ENCODE results near the gene RAB3GAP1.
"Not testable (repeated sequence)": the region's sequence is repeated elsewhere in the genome, so short reads cannot be mapped to it uniquely, and the experiment has no call there.

The RAB3GAP1 gene

DNA sequence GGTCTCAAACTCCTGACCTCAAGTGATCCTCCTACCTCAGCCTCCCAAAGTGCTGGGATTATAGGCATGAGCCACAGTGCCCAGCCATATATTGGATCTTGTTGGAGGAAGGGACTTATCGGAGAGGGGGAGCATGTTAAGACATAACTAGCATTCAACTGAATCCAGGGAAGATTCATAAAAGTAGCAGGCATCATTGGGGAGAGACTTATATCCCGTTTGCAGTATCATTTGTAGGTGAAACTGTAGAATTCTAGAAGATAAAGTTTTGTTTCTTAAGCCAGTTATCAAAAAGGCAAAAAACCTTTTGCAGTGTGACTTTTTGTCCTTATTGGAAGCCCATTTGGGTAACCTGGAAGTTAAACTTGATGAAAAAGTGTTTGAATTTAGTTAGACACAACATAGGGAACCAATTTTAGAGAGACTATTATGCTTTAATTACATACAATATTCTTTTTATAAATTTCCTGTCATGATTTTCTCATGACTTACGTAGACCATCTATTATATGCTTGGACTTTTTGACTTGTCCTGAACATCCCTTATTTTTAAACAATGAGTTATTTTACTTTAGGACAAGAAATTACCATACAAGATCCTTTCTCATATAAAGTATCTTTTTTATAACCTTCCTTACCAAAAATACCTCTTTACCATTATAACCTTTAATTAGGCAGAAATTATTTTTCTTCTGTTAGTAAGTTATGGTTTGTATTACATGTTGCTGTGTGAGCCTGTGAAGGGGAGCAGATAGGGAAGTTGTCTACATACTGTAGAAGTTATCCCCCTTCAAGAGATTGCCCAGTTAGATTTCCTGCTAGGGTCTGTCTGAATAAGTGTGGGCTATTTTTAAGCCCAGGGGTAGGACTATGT lies 20.3 kb downstream of the RAB3GAP1 start:
- no peak for DNase-seq (ENCODE audit: low read depth)
- no peak overlapping the region for H3K4me3 ChIP-seq (ENCODE audit: low read length)
- TF ChIP-seq, protein P1, sequence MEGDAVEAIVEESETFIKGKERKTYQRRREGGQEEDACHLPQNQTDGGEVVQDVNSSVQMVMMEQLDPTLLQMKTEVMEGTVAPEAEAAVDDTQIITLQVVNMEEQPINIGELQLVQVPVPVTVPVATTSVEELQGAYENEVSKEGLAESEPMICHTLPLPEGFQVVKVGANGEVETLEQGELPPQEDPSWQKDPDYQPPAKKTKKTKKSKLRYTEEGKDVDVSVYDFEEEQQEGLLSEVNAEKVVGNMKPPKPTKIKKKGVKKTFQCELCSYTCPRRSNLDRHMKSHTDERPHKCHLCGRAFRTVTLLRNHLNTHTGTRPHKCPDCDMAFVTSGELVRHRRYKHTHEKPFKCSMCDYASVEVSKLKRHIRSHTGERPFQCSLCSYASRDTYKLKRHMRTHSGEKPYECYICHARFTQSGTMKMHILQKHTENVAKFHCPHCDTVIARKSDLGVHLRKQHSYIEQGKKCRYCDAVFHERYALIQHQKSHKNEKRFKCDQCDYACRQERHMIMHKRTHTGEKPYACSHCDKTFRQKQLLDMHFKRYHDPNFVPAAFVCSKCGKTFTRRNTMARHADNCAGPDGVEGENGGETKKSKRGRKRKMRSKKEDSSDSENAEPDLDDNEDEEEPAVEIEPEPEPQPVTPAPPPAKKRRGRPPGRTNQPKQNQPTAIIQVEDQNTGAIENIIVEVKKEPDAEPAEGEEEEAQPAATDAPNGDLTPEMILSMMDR (IDR thresholded peaks at IDR 0.05; ENCODE audit: insufficient read depth, low read depth, low read length, missing control alignments) = no peak

DNA sequence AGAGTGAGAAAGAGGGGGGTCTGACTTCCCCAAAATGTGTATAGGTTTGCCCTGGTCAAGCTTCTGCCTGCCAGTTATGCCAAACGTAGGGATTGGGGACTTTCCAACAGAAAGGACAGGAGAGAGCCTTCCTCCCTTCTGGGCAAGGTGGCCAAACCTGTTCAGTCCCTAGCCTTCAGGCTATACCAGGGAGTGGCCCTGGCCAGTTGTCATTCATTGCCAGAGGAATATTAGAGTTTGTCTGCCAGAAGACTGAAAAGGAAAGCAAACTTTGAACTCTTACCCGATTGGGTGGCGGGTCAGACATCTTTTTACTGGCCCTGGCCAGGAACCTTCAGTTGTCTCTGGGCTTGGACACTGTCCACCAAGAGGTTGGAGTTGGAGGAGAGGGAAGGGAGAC lies 22.1 kb downstream of the RAB3GAP1 start:
- peak; percentile 66 for DNase-seq (ENCODE audit: low read depth)
- H3K4me3 ChIP-seq (ENCODE audit: low read length) = no peak overlapping the region
- TF ChIP-seq, protein P1 (IDR thresholded peaks at IDR 0.05; ENCODE audit: insufficient read depth, low read depth, low read length, missing control alignments) = no peak

DNA sequence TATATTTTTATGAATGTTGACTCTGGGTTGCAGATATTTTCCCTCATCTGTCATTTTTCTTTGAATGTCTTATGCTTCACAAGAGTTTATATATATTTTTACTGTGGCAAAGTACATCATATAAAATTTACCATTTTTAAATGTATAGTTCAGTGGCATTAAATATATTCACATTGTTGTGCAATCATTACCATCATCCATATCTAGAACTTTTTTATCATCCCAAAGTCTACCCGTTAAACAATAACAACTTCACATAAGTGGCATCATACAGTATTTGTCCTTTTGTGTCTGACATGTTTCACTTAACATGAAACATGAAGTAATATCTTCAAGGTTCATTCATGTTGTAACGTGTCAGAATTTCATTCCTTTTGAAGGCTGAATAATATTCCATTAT lies 24.5 kb downstream of the RAB3GAP1 start:
- TF ChIP-seq, protein P1 (IDR thresholded peaks at IDR 0.05; ENCODE audit: insufficient read depth, low read depth, low read length, missing control alignments) = no peak
- DNase-seq (ENCODE audit: low read depth) = no peak
- no peak overlapping the region for H3K4me3 ChIP-seq (ENCODE audit: low read length)

DNA sequence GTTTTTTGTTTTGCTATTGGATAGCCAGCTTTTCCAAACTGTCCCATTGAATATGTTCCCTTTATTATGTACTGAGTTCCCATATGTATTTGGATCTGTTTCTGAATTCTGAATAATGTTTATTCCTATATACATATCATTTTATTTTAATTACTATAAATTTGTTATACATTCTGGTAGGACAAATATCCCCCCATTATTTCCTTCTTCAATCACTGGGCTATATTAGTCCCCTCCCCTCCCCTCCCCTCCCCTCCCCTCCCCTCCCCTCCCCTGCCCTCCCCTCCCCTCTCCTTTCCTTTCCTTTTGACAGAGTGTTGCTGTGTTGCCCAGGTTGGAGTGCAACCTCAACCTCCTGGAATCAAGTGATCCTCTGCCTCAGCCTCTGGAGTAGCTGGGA lies 26.3 kb downstream of the RAB3GAP1 start:
- no peak overlapping the region for H3K4me3 ChIP-seq (ENCODE audit: low read length)
- TF ChIP-seq, protein P1 (IDR thresholded peaks at IDR 0.05; ENCODE audit: insufficient read depth, low read depth, low read length, missing control alignments) = no peak
- DNase-seq (ENCODE audit: low read depth) = no peak

DNA sequence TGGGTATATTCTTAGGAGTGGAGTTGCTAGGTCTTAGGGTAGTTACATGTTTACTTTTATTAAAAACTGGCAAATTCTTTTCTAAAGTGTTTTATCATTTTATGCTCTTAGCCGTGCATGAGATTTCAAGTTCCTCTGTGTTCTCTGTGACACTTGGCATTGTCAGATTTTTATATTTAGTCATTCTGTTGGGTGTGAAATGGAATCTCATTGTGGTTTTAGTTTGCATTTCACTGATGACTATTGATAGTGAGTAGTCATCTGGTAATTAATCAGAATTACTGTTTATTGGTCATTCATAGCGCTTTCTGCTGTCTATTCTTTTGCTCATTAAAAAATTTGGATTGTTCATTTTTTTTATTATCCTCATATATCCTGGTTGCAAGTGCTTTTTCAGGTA lies 34.1 kb downstream of the RAB3GAP1 start:
- no peak overlapping the region for H3K4me3 ChIP-seq (ENCODE audit: low read length)
- TF ChIP-seq, protein P1 (IDR thresholded peaks at IDR 0.05; ENCODE audit: insufficient read depth, low read depth, low read length, missing control alignments) = no peak
- DNase-seq (ENCODE audit: low read depth) = peak; percentile 8

DNA sequence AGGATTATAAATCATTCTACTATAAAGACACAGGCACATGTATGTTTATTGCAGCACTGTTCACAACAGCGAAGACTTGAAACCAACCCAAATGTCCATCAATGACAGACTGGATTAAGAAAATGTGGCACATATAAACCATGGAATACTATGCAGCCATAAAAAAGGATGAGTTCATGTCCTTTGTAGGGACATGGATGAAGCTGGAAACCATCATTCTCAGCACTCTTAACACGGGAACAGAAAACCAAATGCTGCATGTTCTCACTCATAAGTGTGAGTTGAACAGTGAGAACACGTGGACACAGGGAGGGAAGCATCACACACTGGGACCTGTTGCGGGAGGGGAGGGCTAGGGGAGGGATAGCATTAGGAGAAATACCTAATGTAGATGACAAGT lies 37.5 kb downstream of the RAB3GAP1 start:
- not testable (repeated sequence) for H3K4me3 ChIP-seq (ENCODE audit: low read length); DNase-seq (ENCODE audit: low read depth)

DNA sequence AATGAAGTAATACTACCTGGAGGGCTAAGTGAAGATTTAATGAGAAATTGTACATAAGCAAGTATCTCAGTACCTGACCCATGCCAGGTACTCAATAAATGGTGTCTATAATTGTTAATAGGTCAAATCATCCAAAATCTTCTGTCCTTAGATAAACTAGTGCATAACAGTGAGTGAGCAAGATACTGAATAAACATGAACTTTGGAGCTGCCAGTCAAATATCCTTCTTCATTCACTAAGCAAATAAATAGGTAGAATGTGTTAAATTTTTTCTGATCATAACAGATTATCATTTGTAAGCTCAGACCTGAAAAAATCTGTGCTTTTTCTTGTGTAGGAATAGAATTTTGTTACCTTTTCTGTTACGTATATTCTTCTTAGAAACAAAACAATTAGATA lies 39.6 kb downstream of the RAB3GAP1 start:
- no peak overlapping the region for H3K4me3 ChIP-seq (ENCODE audit: low read length)
- TF ChIP-seq, protein P1 (IDR thresholded peaks at IDR 0.05; ENCODE audit: insufficient read depth, low read depth, low read length, missing control alignments) = no peak
- DNase-seq (ENCODE audit: low read depth) = no peak

All from epithelial cell of esophagus (primary cell).